ENCODE data around the gene OR6K2.

The OR6K2 gene, protein sequence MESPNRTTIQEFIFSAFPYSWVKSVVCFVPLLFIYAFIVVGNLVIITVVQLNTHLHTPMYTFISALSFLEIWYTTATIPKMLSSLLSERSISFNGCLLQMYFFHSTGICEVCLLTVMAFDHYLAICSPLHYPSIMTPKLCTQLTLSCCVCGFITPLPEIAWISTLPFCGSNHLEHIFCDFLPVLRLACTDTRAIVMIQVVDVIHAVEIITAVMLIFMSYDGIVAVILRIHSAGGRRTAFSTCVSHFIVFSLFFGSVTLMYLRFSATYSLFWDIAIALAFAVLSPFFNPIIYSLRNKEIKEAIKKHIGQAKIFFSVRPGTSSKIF

DNA sequence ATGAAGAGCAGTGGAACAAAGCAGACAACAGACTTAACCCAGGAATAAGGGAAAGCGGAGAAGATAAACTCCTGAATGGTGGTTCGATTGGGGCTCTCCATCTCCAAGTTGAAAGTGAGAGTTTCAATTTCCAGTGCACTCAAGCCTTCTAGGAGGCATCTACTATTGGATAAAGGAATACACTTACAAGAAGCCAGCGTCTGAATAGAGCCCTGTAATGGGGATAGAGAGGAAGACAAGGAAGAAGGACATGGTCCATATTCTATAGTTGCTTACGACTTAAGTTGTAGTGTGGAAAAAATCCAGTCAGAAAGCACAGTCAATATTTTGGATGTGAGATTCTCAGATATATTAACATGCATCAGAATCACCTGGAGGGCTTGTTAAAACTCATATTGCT, at the start of gene OR6K2:
Gene OR6K2, minus strand, starts transcription at position 101 of the 400 bp plus-strand sequence. Its CDS starts 0 bp downstream, at position 101.
- no peak for TF ChIP-seq MYC (IDR thresholded peaks at IDR 0.05; ENCODE audit: low read depth, low read length)
- TF ChIP-seq, protein P1, sequence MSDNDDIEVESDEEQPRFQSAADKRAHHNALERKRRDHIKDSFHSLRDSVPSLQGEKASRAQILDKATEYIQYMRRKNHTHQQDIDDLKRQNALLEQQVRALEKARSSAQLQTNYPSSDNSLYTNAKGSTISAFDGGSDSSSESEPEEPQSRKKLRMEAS (IDR thresholded peaks at IDR 0.05; ENCODE audit: low read depth, low read length) = no peak
- TF ChIP-seq, protein P2, sequence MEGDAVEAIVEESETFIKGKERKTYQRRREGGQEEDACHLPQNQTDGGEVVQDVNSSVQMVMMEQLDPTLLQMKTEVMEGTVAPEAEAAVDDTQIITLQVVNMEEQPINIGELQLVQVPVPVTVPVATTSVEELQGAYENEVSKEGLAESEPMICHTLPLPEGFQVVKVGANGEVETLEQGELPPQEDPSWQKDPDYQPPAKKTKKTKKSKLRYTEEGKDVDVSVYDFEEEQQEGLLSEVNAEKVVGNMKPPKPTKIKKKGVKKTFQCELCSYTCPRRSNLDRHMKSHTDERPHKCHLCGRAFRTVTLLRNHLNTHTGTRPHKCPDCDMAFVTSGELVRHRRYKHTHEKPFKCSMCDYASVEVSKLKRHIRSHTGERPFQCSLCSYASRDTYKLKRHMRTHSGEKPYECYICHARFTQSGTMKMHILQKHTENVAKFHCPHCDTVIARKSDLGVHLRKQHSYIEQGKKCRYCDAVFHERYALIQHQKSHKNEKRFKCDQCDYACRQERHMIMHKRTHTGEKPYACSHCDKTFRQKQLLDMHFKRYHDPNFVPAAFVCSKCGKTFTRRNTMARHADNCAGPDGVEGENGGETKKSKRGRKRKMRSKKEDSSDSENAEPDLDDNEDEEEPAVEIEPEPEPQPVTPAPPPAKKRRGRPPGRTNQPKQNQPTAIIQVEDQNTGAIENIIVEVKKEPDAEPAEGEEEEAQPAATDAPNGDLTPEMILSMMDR (IDR thresholded peaks at IDR 0.05; ENCODE audit: low read depth, low read length) = no peak

DNA sequence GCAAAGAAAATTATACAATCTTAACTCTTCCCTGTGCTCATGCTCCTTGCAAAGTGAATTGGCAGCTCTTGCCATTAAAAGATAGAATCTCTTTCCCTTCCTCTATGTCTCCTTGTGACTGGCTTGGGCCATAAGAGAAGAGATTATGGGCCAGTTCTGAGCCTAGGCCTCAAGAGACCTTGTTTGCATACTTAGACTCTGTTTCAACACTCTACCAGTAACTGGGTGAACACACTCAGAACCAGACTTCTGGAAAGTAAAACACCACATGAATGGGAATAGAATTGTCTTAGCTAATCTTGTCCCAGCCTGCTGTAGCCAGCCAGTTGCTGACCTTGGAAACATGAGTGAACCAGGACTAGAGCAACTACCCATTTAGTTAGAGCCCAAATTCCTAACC, 35.4 kb upstream of the OR6K2 start:
- no peak for DNase-seq (ENCODE audit: low read depth)
- no peak overlapping the region for H3K4me3 ChIP-seq (ENCODE audit: low read depth, low read length)
- TF ChIP-seq MYC (IDR thresholded peaks at IDR 0.05; ENCODE audit: low read depth, low read length) (no peak), POLR2A (IDR thresholded peaks at IDR 0.05; ENCODE audit: extremely low read depth, insufficient read length) (no peak)
- TF ChIP-seq, protein P2 (IDR thresholded peaks at IDR 0.05; ENCODE audit: low read depth, low read length) = no peak
- TF ChIP-seq, protein P1 (IDR thresholded peaks at IDR 0.05; ENCODE audit: low read depth, low read length) = no peak

More for the DNA sequence above, at the start of gene OR6K2:
- DNase-seq (ENCODE audit: low read depth) = no peak
- H3K4me3 ChIP-seq (ENCODE audit: low read depth, low read length) = no peak within 1 kb of the TSS

DNA sequence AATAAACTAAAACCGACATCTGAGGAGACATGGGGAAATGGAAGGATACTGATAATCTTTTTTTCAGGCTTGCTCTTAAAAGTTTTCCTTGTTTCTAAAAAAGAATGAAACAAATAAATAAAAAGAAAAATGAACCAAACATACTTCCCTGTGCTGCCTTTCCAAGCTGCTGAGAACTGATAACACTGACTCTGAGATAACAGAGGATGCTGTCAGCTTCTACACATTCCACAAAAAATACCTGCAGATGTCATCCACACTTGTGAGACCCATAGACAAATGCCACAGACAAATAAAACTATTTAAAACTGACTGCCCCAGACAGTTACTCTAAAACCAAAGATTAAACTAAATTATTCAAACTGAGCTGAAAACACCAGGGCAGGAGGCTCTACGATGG, 32.1 kb upstream of the OR6K2 start:
- TF ChIP-seq, protein P1 (IDR thresholded peaks at IDR 0.05; ENCODE audit: low read depth, low read length) = no peak
- no peak for TF ChIP-seq MYC (IDR thresholded peaks at IDR 0.05; ENCODE audit: low read depth, low read length)
- TF ChIP-seq, protein P2 (IDR thresholded peaks at IDR 0.05; ENCODE audit: low read depth, low read length) = no peak
- TF ChIP-seq POLR2A (IDR thresholded peaks at IDR 0.05; ENCODE audit: extremely low read depth, insufficient read length) = no peak
- no peak overlapping the region for H3K4me3 ChIP-seq (ENCODE audit: low read depth, low read length)
- no peak for DNase-seq (ENCODE audit: low read depth)

DNA sequence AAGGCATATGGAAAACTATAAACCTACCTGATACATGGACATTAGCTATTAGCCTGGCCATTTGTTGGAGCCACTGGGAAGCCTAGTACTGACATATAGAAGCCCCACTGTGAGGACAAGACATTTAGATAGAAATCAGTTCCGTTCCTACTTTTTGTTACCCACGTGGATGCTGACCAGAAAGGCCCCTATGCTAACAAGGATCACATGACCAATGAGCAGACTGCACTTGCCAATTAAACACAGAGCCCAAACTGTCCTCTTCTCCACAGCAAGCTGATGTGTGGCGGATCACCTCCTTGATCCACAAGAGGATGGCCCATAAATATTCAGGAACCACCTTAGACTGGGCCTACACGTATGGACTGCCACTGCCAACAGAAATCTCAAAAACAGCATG, 31.3 kb upstream of the OR6K2 start:
- TF ChIP-seq, protein P2 (IDR thresholded peaks at IDR 0.05; ENCODE audit: low read depth, low read length) = no peak
- DNase-seq (ENCODE audit: low read depth) = no peak
- no peak overlapping the region for H3K4me3 ChIP-seq (ENCODE audit: low read depth, low read length)

DNA sequence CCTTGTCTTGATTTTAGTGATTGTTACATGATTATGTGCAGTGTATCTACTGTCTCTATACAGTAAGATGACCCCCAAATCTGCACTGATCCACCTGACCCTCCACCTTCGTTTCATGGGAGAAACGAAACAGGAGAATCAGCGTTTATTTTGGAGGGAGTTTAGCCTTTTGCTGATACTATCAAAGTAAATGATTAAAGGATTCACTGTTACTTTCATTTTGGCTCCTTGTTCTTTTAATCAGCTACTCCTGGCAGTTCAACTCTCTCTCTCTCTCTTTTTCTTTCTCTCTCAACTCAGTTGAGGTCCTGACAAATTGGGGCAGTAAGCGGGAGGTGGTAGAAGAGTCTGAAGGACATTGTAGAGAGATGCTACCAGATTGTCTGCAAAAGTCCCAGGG, 30.0 kb upstream of the OR6K2 start:
- no peak overlapping the region for H3K4me3 ChIP-seq (ENCODE audit: low read depth, low read length)
- TF ChIP-seq MYC (IDR thresholded peaks at IDR 0.05; ENCODE audit: low read depth, low read length) (no peak), POLR2A (IDR thresholded peaks at IDR 0.05; ENCODE audit: extremely low read depth, insufficient read length) (no peak)
- TF ChIP-seq, protein P2 (IDR thresholded peaks at IDR 0.05; ENCODE audit: low read depth, low read length) = no peak
- TF ChIP-seq, protein P1 (IDR thresholded peaks at IDR 0.05; ENCODE audit: low read depth, low read length) = no peak
- DNase-seq (ENCODE audit: low read depth) = no peak

Data from NB4 (cell line).